ENCODE results near the gene SULT2A1. TPM values are rescaled to one million over a fixed set of nuclear protein-coding genes. Genes with fewer than 3 reads are reported as not detected.
"Not testable (repeated sequence)": the region's sequence is repeated elsewhere in the genome, so short reads cannot be mapped to it uniquely, and the experiment has no call there.

SULT2A1 gene
- total RNA-seq, 2 donors from 2014 or later: not detected

DNA sequence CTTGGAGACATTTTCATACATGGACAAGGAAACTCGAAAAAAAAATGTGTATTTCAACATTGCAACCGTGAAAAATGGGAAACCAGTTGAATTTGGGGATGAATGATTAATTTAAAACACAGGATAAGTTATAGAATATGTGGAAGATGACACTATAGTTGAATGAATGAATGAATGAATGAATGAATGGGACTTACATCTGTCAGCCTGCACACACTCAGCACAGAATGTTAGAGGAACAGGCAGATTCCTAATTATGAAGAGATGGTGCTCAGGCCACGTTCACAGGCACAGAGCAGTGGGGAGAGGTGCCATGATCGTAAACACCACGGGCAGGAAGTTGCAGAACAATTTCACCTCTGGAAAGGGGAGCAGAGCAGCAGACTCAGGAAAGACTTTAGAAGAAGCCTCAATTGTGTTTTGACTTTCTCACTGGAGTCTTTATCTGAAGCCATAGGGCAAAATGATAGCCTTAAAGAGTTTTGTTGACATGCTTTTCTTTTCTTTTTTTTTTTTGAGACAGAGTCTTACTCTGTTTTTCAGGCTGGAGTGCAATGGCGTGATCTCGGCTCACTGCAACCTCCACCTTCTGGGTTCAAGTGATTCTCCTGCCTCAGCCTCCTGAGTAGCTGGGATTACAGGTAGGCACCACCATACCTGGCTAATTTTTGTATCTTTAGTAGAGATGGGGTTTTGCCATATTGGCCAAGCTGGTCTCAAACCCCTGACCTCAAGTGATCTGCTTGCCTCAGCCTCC lies 4.9 kb upstream of the SULT2A1 start:
- H3K36me3 Mint-ChIP-seq (ENCODE audit: insufficient read depth in 2 of 2): peaks cover 0 to 1% of the 10 kb centered on the region in 2 donors
- H3K4me1 Mint-ChIP-seq (ENCODE audit: low read depth): no peaks in the 10 kb centered on the region
- peaks cover 2% of the 10 kb centered on the region for H3K27me3 Mint-ChIP-seq (ENCODE audit: low read depth)
- no peak overlapping the region for H3K4me3 Mint-ChIP-seq
- no peak for DNase-seq
- peaks cover 0 to 2% of the 10 kb centered on the region in 2 donors for H3K9me3 Mint-ChIP-seq
- ATAC-seq (replicated peaks in 1 of 2): no peak
- H3K27ac Mint-ChIP-seq: no peak overlapping the region

GRCh38 chr19:47885067-47885463 lies 1.1 kb downstream of the SULT2A1 start:
- DNase-seq (no peak), ATAC-seq (replicated peaks in 1 of 2) (no peak)
- Mint-ChIP-seq H3K36me3 (ENCODE audit: insufficient read depth in 2 of 2) (no peaks in the 10 kb centered on the region), H3K4me1 (ENCODE audit: low read depth) (no peaks in the 10 kb centered on the region), H3K4me3 (no peak overlapping the region), H3K27me3 (ENCODE audit: low read depth) (peaks cover 15% of the 10 kb centered on the region), H3K27ac (no peak overlapping the region), H3K9me3 (no peaks in the 10 kb centered on the region)

DNA sequence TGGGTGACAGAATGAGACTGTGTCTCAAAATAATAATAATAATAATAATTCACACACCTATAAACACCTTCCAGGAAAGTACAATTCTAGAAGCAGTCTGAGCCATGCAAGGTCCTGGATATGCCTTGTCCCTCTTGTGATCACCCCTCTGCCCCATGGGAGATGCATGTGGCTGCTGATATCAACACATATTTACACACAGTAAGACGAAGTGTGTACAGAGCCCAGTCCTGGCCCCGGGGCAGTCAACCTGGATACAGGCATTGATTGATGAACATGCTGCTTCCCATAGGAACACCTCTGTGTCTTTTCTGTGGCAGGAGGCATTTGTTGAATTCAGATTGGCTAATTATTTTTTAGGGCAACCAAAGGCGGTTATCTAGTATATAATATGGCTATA lies 3.2 kb downstream of the SULT2A1 start:
- no peak for ATAC-seq (replicated peaks in 1 of 2)
- H3K4me3 Mint-ChIP-seq: no peak overlapping the region
- H3K36me3 Mint-ChIP-seq (ENCODE audit: insufficient read depth in 2 of 2): peaks cover 1 to 2% of the 10 kb centered on the region in 2 donors
- H3K4me1 Mint-ChIP-seq (ENCODE audit: low read depth): no peaks in the 10 kb centered on the region
- no peak overlapping the region for H3K27ac Mint-ChIP-seq
- no peak for DNase-seq
- peaks cover 2 to 3% of the 10 kb centered on the region in 2 donors for H3K9me3 Mint-ChIP-seq
- peaks cover 16% of the 10 kb centered on the region for H3K27me3 Mint-ChIP-seq (ENCODE audit: low read depth)

- Mint-ChIP-seq H3K9me3 (peaks cover 2 to 3% of the 10 kb centered on the region in 2 donors), H3K27me3 (ENCODE audit: low read depth) (peaks cover 20% of the 10 kb centered on the region), H3K4me3 (no peak overlapping the region), H3K4me1 (ENCODE audit: low read depth) (no peaks in the 10 kb centered on the region), H3K27ac (no peak overlapping the region), H3K36me3 (ENCODE audit: insufficient read depth in 2 of 2) (peaks cover 1 to 2% of the 10 kb centered on the region in 2 donors)
- DNase-seq (no peak), ATAC-seq (replicated peaks in 1 of 2) (no peak)
Observed at GRCh38 chr19:47881757-47882156, 4.4 kb downstream of the SULT2A1 start.

DNA sequence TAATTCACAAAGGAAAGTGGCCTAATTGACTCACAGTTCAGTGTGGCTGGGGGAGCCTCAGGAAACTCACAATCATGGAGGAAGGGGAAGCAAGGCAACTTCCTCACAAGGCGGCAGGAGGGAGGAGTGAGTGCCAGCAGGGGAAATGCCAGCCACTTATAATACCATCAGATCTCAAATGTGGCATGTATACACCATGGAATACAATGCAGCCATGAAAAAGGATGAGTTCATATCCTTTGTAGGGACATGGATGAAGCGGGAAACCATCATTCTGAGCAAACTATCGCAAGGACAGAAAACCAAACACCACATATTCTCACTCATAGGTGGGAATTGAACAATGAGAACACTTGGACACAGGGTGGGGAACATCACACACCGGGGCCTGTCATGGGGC lies 6.7 kb downstream of the SULT2A1 start:
- ATAC-seq (replicated peaks in 1 of 2); H3K27ac Mint-ChIP-seq; H3K9me3 Mint-ChIP-seq: not testable (repeated sequence)

GRCh38 chr19:47878906-47879305 lies 7.2 kb downstream of the SULT2A1 start:
- ATAC-seq (replicated peaks in 1 of 2) (no peak), DNase-seq (no peak)
- no peak overlapping the region for H3K27ac Mint-ChIP-seq
- peaks cover 1 to 2% of the 10 kb centered on the region in 2 donors for H3K36me3 Mint-ChIP-seq (ENCODE audit: insufficient read depth in 2 of 2)
- no peak overlapping the region for H3K4me3 Mint-ChIP-seq
- peaks cover 2 to 3% of the 10 kb centered on the region in 2 donors for H3K9me3 Mint-ChIP-seq
- H3K27me3 Mint-ChIP-seq (ENCODE audit: low read depth): peaks cover 15% of the 10 kb centered on the region
- no peaks in the 10 kb centered on the region for H3K4me1 Mint-ChIP-seq (ENCODE audit: low read depth)

More for the DNA sequence above, 6.7 kb downstream of the SULT2A1 start:
- not testable (repeated sequence) for H3K4me1 Mint-ChIP-seq (ENCODE audit: low read depth); H3K4me3 Mint-ChIP-seq; DNase-seq; H3K36me3 Mint-ChIP-seq (ENCODE audit: insufficient read depth in 2 of 2)
- peaks cover 15% of the 10 kb centered on the region for H3K27me3 Mint-ChIP-seq (ENCODE audit: low read depth)

- peaks cover 14% of the 10 kb centered on the region for H3K27me3 Mint-ChIP-seq (ENCODE audit: low read depth)
- H3K4me3 Mint-ChIP-seq: no peak overlapping the region
- H3K9me3 Mint-ChIP-seq: no peaks in the 10 kb centered on the region
- H3K36me3 Mint-ChIP-seq (ENCODE audit: insufficient read depth in 2 of 2): no peaks in the 10 kb centered on the region
- ATAC-seq (replicated peaks in 1 of 2) (no peak), DNase-seq (no peak)
- no peak overlapping the region for H3K27ac Mint-ChIP-seq
- peaks cover 5% of the 10 kb centered on the region for H3K4me1 Mint-ChIP-seq (ENCODE audit: low read depth)
Observed at GRCh38 chr19:47865166-47865565, 20.9 kb downstream of the SULT2A1 start.

GRCh38 chr19:47863514-47863936 lies 22.6 kb downstream of the SULT2A1 start:
- peak; percentile 88 to 93 for ATAC-seq (replicated peaks in 1 of 2)
- Mint-ChIP-seq H3K9me3 (no peaks in the 10 kb centered on the region), H3K27ac (no peak overlapping the region), H3K4me1 (ENCODE audit: low read depth) (peaks cover 5% of the 10 kb centered on the region), H3K4me3 (no peak overlapping the region), H3K36me3 (ENCODE audit: insufficient read depth in 2 of 2) (no peaks in the 10 kb centered on the region), H3K27me3 (ENCODE audit: low read depth) (peaks cover 14% of the 10 kb centered on the region)
- peak; percentile 86 to 91 for DNase-seq

GRCh38 chr19:47861630-47862029 lies 24.5 kb downstream of the SULT2A1 start:
- Mint-ChIP-seq H3K27ac (no peak overlapping the region), H3K36me3 (ENCODE audit: insufficient read depth in 2 of 2) (no peaks in the 10 kb centered on the region), H3K4me1 (ENCODE audit: low read depth) (peaks cover 5% of the 10 kb centered on the region)

GRCh38 chr19:47860602-47861297 lies 25.4 kb downstream of the SULT2A1 start:
- Mint-ChIP-seq H3K9me3 (no peaks in the 10 kb centered on the region), H3K4me1 (ENCODE audit: low read depth) (peaks cover 5% of the 10 kb centered on the region), H3K36me3 (ENCODE audit: insufficient read depth in 2 of 2) (no peaks in the 10 kb centered on the region), H3K4me3 (no peak overlapping the region), H3K27ac (no peak overlapping the region), H3K27me3 (ENCODE audit: low read depth) (peaks cover 14% of the 10 kb centered on the region)
- DNase-seq: no peak
- ATAC-seq (replicated peaks in 1 of 2): no peak

More at GRCh38 chr19:47861630-47862029, 24.5 kb downstream of the SULT2A1 start:
- ATAC-seq (replicated peaks in 1 of 2): no peak
- peaks cover 14% of the 10 kb centered on the region for H3K27me3 Mint-ChIP-seq (ENCODE audit: low read depth)
- H3K9me3 Mint-ChIP-seq: no peaks in the 10 kb centered on the region
- H3K4me3 Mint-ChIP-seq: no peak overlapping the region
- no peak for DNase-seq

GRCh38 chr19:47859838-47860237 lies 26.3 kb downstream of the SULT2A1 start:
- DNase-seq; H3K9me3 Mint-ChIP-seq; H3K4me1 Mint-ChIP-seq (ENCODE audit: low read depth); H3K4me3 Mint-ChIP-seq; ATAC-seq (replicated peaks in 1 of 2); H3K27ac Mint-ChIP-seq; H3K36me3 Mint-ChIP-seq (ENCODE audit: insufficient read depth in 2 of 2): not testable (repeated sequence)
- peaks cover 14% of the 10 kb centered on the region for H3K27me3 Mint-ChIP-seq (ENCODE audit: low read depth)

GRCh38 chr19:47858646-47859285 lies 27.3 kb downstream of the SULT2A1 start, which contains the start of gene TPRX2:
Gene TPRX2 (plus strand): TSS chr19:47859235. CDS start chr19:47859247, 12 bp downstream.
- not testable (repeated sequence) for H3K36me3 Mint-ChIP-seq (ENCODE audit: insufficient read depth in 2 of 2); ATAC-seq (replicated peaks in 1 of 2); DNase-seq; H3K27ac Mint-ChIP-seq; H3K9me3 Mint-ChIP-seq; H3K4me1 Mint-ChIP-seq (ENCODE audit: low read depth); H3K4me3 Mint-ChIP-seq
- peaks cover 15% of the 10 kb centered on the region for H3K27me3 Mint-ChIP-seq (ENCODE audit: low read depth)

DNA sequence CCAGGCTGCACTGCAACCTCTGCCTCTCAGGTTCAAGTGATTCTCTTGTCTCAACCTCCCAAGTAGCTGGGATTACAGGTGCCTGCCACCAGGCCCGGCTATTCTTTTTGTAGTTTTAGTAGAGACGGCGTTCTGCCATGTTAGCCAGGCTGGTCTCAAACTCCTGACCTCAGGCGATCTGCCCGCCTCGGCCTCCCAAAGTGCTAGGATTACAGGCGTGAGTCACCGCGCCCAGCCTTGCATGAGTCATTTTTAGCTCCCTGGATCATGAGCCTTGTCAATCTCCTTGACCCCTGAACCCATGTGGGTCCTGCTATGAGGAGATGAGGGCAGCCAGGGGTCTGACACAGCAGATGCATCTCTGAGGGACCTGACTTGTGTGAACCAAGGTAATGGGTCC lies 27.9 kb downstream of the SULT2A1 start:
- not testable (repeated sequence) for H3K36me3 Mint-ChIP-seq (ENCODE audit: insufficient read depth in 2 of 2); H3K27ac Mint-ChIP-seq; DNase-seq; H3K4me1 Mint-ChIP-seq (ENCODE audit: low read depth); H3K4me3 Mint-ChIP-seq; H3K9me3 Mint-ChIP-seq; ATAC-seq (replicated peaks in 1 of 2)
- H3K27me3 Mint-ChIP-seq (ENCODE audit: low read depth): peaks cover 15% of the 10 kb centered on the region
